Measurements from ENCODE around the gene SAMMSON. TPM values are rescaled to one million over a fixed set of nuclear protein-coding genes. Genes with fewer than 3 reads are reported as not detected.

SAMMSON gene
- total RNA-seq, 1 experiment from 2014 or later, result not detected

DNA sequence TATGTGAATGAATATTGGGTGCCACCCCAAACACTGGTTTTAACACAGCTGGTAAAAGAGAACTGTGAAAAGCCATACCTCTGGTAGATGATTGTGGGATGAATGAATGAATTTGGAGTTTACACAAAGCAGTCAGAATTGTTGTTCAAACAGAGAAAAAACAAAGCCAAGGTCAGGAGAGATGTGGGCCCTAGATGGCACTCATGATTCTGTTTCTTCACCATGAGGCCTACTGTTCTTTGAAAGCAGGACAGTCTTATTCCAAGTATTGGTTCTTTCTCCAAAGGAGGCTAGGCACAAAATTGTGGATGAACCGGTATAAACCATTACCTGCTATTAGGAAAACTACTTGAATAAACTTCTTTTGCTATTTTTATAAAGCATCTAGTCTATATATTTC is 97.6 kb downstream of the SAMMSON start:
- no peaks in the 10 kb centered on the region for H3K4me1 ChIP-seq (ENCODE audit: insufficient read depth, low read length, poor library complexity, severe bottlenecking)
- no peak for TF ChIP-seq EZH2 (IDR thresholded peaks at IDR 0.05; ENCODE audit: borderline replicate concordance, low read depth, low read length, poor library complexity, severe bottlenecking)
- TF ChIP-seq, protein P1, sequence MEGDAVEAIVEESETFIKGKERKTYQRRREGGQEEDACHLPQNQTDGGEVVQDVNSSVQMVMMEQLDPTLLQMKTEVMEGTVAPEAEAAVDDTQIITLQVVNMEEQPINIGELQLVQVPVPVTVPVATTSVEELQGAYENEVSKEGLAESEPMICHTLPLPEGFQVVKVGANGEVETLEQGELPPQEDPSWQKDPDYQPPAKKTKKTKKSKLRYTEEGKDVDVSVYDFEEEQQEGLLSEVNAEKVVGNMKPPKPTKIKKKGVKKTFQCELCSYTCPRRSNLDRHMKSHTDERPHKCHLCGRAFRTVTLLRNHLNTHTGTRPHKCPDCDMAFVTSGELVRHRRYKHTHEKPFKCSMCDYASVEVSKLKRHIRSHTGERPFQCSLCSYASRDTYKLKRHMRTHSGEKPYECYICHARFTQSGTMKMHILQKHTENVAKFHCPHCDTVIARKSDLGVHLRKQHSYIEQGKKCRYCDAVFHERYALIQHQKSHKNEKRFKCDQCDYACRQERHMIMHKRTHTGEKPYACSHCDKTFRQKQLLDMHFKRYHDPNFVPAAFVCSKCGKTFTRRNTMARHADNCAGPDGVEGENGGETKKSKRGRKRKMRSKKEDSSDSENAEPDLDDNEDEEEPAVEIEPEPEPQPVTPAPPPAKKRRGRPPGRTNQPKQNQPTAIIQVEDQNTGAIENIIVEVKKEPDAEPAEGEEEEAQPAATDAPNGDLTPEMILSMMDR (conservative IDR thresholded peaks at IDR 0.05; ENCODE audit: low read depth, low read length), result no peak
- H3K27ac ChIP-seq (ENCODE audit: low read depth, low read length, poor library complexity, severe bottlenecking), result no peak overlapping the region
- intact Hi-C loops (cut with micrococcal nuclease; ENCODE audit: unreplicated experiment), result loop anchor here (10.0 kb wide), 1 partner anchor 258 kb away; no protein-coding TSS in a partner anchor
- DNase-seq (ENCODE audit: low spot score), result no peak
- POLR2A ChIA-PET (ENCODE audit: low non-redundant PET), result no interaction called here
- no TSS peak for BruUV-seq (replicated peaks)
- H3K36me3 ChIP-seq (ENCODE audit: insufficient read depth, low read length, poor library complexity, severe bottlenecking), result no peaks in the 10 kb centered on the region
- no peaks in the 10 kb centered on the region for H3K9me3 ChIP-seq (ENCODE audit: low read depth, low read length, poor library complexity, severe bottlenecking)
- H3K27me3 ChIP-seq (replicated peaks; ENCODE audit: insufficient read depth, low read depth, low read length, poor library complexity), result no peaks in the 10 kb centered on the region
- no peak overlapping the region for H3K4me3 ChIP-seq (ENCODE audit: low read depth, low read length, poor library complexity, severe bottlenecking)
- CTCF ChIA-PET, result no interaction called here

DNA sequence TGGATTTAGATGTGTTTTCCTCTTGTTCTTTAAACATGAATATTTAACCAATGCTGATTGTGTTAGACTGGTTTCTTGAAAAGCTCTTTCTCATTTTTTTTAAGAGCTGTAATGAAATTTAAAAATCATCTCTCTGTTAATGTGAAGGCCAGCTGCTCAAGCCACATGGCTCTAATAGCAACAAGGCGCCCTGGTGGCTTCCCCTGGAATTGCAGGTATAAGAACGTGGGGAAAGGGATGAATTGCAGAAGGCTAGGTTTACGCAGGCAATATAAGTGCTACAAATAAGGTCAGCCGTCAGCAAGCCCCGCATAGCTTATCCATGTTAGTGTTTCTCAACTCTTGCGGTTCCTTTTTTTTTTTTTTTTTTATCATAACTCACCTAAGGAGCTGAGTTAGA is 108.5 kb downstream of the SAMMSON start:
- no peaks in the 10 kb centered on the region for H3K27me3 ChIP-seq (replicated peaks; ENCODE audit: insufficient read depth, low read depth, low read length, poor library complexity)
- H3K4me3 ChIP-seq (ENCODE audit: low read depth, low read length, poor library complexity, severe bottlenecking), result no peak overlapping the region
- TF ChIP-seq, protein P1 (conservative IDR thresholded peaks at IDR 0.05; ENCODE audit: low read depth, low read length), result peak; percentile 50
- TF ChIP-seq EZH2 (IDR thresholded peaks at IDR 0.05; ENCODE audit: borderline replicate concordance, low read depth, low read length, poor library complexity, severe bottlenecking), result no peak
- H3K4me1 ChIP-seq (ENCODE audit: insufficient read depth, low read length, poor library complexity, severe bottlenecking), result no peaks in the 10 kb centered on the region
- no TSS peak for BruUV-seq (replicated peaks)
- no peak overlapping the region for H3K27ac ChIP-seq (ENCODE audit: low read depth, low read length, poor library complexity, severe bottlenecking)
- no peaks in the 10 kb centered on the region for H3K9me3 ChIP-seq (ENCODE audit: low read depth, low read length, poor library complexity, severe bottlenecking)
- intact Hi-C loops (cut with micrococcal nuclease; ENCODE audit: unreplicated experiment), result no loop called here
- CTCF ChIA-PET, result interaction anchor here (0.6 kb wide), 1 partner anchor 109 kb away, joined by 3 read pairs; no protein-coding TSS in a partner anchor
- POLR2A ChIA-PET (ENCODE audit: low non-redundant PET), result no interaction called here
- no peaks in the 10 kb centered on the region for H3K36me3 ChIP-seq (ENCODE audit: insufficient read depth, low read length, poor library complexity, severe bottlenecking)
- DNase-seq (ENCODE audit: low spot score), result peak; percentile 10

DNA sequence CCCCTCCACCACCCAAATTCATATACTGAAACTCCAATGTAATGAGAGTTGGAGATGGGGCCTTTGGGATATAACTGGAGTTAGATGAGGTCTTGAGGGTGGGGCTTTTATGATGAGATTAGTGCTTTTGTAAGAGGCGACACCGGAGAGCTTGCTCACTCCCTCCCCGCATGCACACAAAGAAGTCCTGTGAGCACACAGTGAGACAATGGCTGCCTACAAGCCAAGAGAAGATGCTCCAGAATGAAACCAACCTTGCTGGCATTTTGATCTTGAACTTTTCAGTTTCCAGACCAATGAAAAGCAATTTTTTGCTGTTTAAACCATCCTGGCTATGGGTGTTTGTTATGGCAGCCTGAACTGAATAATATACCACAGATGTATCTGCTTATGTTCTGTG is 109.0 kb downstream of the SAMMSON start:
- intact Hi-C loops (cut with micrococcal nuclease; ENCODE audit: unreplicated experiment), result no loop called here
- POLR2A ChIA-PET (ENCODE audit: low non-redundant PET), result no interaction called here
- DNase-seq (ENCODE audit: low spot score), result no peak

More for the DNA sequence above, 109.0 kb downstream of the SAMMSON start:
- TF ChIP-seq, protein P1 (conservative IDR thresholded peaks at IDR 0.05; ENCODE audit: low read depth, low read length), result no peak
- TF ChIP-seq EZH2 (IDR thresholded peaks at IDR 0.05; ENCODE audit: borderline replicate concordance, low read depth, low read length, poor library complexity, severe bottlenecking), result no peak
- H3K4me3 ChIP-seq (ENCODE audit: low read depth, low read length, poor library complexity, severe bottlenecking), result no peak overlapping the region
- no peaks in the 10 kb centered on the region for H3K9me3 ChIP-seq (ENCODE audit: low read depth, low read length, poor library complexity, severe bottlenecking)
- CTCF ChIA-PET, result no interaction called here
- H3K36me3 ChIP-seq (ENCODE audit: insufficient read depth, low read length, poor library complexity, severe bottlenecking), result no peaks in the 10 kb centered on the region
- no TSS peak for BruUV-seq (replicated peaks)
- H3K27me3 ChIP-seq (replicated peaks; ENCODE audit: insufficient read depth, low read depth, low read length, poor library complexity), result no peaks in the 10 kb centered on the region
- H3K4me1 ChIP-seq (ENCODE audit: insufficient read depth, low read length, poor library complexity, severe bottlenecking), result no peaks in the 10 kb centered on the region
- H3K27ac ChIP-seq (ENCODE audit: low read depth, low read length, poor library complexity, severe bottlenecking), result no peak overlapping the region

Measured in A673 (cell line).